NT2/D1 (cell line): ENCODE data around the gene UGT1A9.

Experiments
- SUZ12 ChIP-seq: IDR thresholded peaks from 2 replicates; pipeline ENCODE4 v1.6.1; 2011; ENCODE audit not compliant: insufficient read length, insufficient read depth; ENCODE audit errors: extremely low read depth
- YY1 ChIP-seq: IDR thresholded peaks from 2 replicates; pipeline ENCODE4 v1.6.1; 2011; ENCODE audit not compliant: insufficient read length, insufficient read depth
- ZNF274 ChIP-seq: IDR thresholded peaks from 2 replicates; pipeline ENCODE4 v1.6.1; 2011; ENCODE audit warnings: mild to moderate bottlenecking, low read depth, low read length

DNA sequence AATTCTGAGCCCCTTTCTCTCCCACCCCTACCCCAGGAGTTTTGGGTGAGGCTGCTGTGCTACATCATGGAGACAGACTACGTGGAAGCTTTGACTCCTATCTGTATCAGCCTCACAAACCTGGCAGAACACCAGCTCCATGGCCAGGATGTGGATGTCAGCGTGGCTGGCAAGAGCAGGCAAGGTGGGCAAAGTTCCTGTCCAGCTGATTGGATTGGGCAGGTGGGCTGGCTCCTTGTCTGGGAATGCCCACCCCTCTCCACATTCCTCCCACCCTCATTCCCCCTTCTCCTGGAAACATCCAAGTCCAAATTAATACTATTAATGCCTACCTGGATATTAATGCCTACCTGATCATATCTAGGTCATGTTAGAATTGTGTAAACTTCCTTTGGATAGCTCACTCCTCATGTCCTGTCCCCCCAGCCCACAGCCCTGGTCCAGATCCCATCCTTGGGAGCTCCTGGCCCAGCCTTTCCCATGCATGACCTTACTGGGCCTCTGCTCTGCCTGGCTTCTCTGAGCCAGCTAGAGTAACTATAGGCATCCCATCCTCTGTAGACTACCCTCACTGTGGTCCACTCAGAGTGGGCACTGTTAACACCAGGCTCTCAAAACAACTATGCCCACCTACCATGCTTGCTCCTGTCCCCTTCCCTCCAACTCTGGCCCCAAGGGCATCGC, 130.6 kb downstream of the UGT1A9 start:
- no peak for TF ChIP-seq SUZ12
- no peak for TF ChIP-seq YY1
- no peak for TF ChIP-seq ZNF274
